ENCODE measurements around the gene JAG2.

Gene JAG2

GRCh38 chr14:105181549-105182295 is 13.1 kb upstream of the JAG2 start:
- no peak for DNase-seq

- DNase-seq = peak; percentile 79
Observed at GRCh38 chr14:105180592-105181548, 12.3 kb upstream of the JAG2 start, which contains the start of gene NUDT14. Gene NUDT14 (minus strand): TSS chr14:105181312. CDS start chr14:105181209, 103 bp downstream.

GRCh38 chr14:105179191-105179590 is 10.6 kb upstream of the JAG2 start:
- DNase-seq = peak; percentile 31

- DNase-seq = no peak
Observed at GRCh38 chr14:105178868-105179140, 10.2 kb upstream of the JAG2 start.

- DNase-seq = no peak
Observed at GRCh38 chr14:105178069-105178867, 9.7 kb upstream of the JAG2 start.

- DNase-seq = no peak
Observed at GRCh38 chr14:105177082-105177481, 8.5 kb upstream of the JAG2 start.

- DNase-seq = no peak
Observed at GRCh38 chr14:105176513-105176912, 7.9 kb upstream of the JAG2 start.

- no peak for DNase-seq
Observed at GRCh38 chr14:105173901-105174894, 5.6 kb upstream of the JAG2 start.

- no peak for DNase-seq
Observed at GRCh38 chr14:105173145-105173544, 4.6 kb upstream of the JAG2 start.

- no peak for DNase-seq
Observed at GRCh38 chr14:105172476-105172875, 3.9 kb upstream of the JAG2 start.

GRCh38 chr14:105171004-105171673 is 2.6 kb upstream of the JAG2 start:
- no peak for DNase-seq

- no peak for DNase-seq
Observed at GRCh38 chr14:105169776-105170655, 1.4 kb upstream of the JAG2 start.

- DNase-seq = peak; percentile 71
Observed at GRCh38 chr14:105168979-105169507, 467 bp upstream of the JAG2 start.

GRCh38 chr14:105168093-105168420 is 519 bp downstream of the JAG2 start:
- DNase-seq = no peak

- peak; percentile 54 for DNase-seq
Observed at GRCh38 chr14:105167303-105168092, 1.1 kb downstream of the JAG2 start.

- peak; percentile 21 for DNase-seq
Observed at GRCh38 chr14:105166571-105167302, 1.8 kb downstream of the JAG2 start.

- peak; percentile 21 for DNase-seq
Observed at GRCh38 chr14:105165761-105166485, 2.7 kb downstream of the JAG2 start.
